ENCODE data around the gene MKI67.

DNA sequence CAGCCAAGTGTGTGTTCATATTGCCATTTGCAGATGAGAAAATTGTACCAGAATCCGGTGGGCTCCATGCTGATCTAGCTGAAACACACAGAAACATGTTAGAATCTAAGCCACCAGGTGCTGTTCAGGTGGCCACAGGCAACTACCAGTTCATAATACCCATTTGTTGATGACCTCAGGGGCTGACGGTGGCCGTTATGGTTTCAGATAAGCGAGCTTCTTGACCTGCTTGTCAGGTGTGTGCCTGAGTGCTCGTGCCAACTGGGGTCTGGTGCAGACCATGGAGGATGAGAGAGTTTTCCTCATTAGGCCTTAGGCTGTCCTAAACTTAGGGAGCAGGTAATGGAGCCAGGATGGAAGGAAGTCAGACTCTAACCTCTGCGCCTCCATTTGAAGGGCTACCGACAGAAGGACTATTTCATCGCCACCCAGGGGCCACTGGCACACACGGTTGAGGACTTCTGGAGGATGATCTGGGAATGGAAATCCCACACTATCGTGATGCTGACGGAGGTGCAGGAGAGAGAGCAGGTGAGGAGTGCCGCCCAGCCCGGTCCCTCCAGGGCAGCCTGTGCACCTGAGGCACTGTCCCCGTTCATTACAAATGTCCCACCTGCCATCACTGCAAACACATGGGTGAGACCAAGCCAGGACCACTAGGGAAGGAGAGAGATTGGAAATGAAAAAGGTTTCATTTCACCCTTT lies 53.1 kb downstream of the MKI67 start:
- TF ChIP-seq, protein P1, sequence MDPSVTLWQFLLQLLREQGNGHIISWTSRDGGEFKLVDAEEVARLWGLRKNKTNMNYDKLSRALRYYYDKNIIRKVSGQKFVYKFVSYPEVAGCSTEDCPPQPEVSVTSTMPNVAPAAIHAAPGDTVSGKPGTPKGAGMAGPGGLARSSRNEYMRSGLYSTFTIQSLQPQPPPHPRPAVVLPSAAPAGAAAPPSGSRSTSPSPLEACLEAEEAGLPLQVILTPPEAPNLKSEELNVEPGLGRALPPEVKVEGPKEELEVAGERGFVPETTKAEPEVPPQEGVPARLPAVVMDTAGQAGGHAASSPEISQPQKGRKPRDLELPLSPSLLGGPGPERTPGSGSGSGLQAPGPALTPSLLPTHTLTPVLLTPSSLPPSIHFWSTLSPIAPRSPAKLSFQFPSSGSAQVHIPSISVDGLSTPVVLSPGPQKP (IDR thresholded peaks at IDR 0.05; ENCODE audit: borderline replicate concordance, low read depth, low read length) = no peak
- TF ChIP-seq, protein P2, sequence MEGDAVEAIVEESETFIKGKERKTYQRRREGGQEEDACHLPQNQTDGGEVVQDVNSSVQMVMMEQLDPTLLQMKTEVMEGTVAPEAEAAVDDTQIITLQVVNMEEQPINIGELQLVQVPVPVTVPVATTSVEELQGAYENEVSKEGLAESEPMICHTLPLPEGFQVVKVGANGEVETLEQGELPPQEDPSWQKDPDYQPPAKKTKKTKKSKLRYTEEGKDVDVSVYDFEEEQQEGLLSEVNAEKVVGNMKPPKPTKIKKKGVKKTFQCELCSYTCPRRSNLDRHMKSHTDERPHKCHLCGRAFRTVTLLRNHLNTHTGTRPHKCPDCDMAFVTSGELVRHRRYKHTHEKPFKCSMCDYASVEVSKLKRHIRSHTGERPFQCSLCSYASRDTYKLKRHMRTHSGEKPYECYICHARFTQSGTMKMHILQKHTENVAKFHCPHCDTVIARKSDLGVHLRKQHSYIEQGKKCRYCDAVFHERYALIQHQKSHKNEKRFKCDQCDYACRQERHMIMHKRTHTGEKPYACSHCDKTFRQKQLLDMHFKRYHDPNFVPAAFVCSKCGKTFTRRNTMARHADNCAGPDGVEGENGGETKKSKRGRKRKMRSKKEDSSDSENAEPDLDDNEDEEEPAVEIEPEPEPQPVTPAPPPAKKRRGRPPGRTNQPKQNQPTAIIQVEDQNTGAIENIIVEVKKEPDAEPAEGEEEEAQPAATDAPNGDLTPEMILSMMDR (conservative IDR thresholded peaks at IDR 0.05; ENCODE audit: low read depth, low read length) = no peak
- TF ChIP-seq CHD1 (IDR thresholded peaks at IDR 0.05; ENCODE audit: low read depth, low read length) = no peak
- TF ChIP-seq RAD21 (IDR thresholded peaks at IDR 0.05; ENCODE audit: low read length) = no peak
- TF ChIP-seq MAFK (IDR thresholded peaks at IDR 0.05; ENCODE audit: low read depth, low read length) = no peak
- no peak for TF ChIP-seq POLR2A (IDR thresholded peaks at IDR 0.05; ENCODE audit: low read depth, low read length)
- TF ChIP-seq MAZ (IDR thresholded peaks at IDR 0.05; ENCODE audit: borderline replicate concordance, low read depth, low read length) = no peak
- no peak for TF ChIP-seq FOS (IDR thresholded peaks at IDR 0.05; ENCODE audit: low read depth, low read length)
- TF ChIP-seq CEBPB (IDR thresholded peaks at IDR 0.05; ENCODE audit: low read depth, low read length) = no peak
